Stimulated activated CD8-positive, alpha-beta memory T cell treated with anti-CD3 and anti-CD28 coated beads, Interleukin-7, amount 100 ng/mL, for 48 hours (primary cell): Measurements from ENCODE around the gene CPEB2.

Experiments
- DNase-seq, 2 donors: peaks; one replicate each; pipeline ENCODE4 v3.0.0-alpha.2; 2020; ENCODE audit warnings: low read depth in 1 of 2; ENCODE audit errors: extremely low read depth in 1 of 2

Gene CPEB2

GRCh38 chr4:15109600-15109999, 107.3 kb downstream of the CPEB2 start:
- no peak for DNase-seq

DNA sequence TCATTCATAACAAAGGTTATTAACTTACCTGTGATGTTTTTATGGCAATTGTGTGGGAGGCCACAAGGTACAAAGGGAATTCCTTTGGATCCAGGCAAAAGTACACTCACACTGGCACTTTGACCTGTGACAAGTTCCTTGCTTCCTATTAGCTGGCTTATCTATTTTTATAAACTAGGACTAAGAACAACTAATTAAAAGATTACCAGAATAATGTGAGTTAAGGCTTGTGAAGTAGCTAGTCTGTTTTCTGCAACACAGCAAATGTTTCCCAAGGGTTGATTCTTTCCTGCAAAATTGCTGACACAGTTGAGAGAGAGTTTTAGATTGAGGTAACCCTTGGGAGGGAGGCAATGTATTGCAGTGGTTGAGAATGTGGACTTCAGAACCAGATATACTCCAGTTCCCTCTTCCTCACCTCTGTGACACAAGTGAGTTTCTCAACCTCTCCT, 107.9 kb downstream of the CPEB2 start:
- DNase-seq = no peak

DNA sequence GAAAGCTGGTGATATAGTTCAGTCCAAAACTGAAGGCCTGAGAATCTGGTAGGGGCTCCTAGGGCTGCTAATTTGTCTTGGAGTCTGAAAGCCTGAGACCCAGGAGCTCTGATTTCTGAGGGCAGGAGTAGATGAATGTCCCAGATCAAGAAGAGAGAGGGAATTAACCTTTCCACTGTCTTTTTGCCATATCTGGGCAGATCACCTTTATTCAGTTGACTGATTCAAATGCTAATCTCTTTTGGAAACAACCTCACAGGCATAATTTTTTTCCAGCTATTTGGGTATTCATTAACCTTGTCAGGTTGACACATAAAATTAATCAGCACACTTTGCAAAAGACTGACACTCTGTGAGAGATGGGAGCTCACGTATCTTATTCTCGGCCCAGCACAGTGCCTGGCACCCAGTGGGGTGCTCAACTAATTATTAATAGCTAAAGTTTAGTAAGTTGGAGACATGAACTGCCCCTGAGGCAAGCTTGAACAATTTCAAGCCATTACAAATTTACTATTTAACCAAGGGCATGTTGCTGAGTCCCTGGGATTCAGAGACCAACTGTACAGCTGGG, 114.3 kb downstream of the CPEB2 start:
- no peak for DNase-seq

- no peak for DNase-seq
Measured at GRCh38 chr4:15117270-15117946, 115.1 kb downstream of the CPEB2 start.

DNA sequence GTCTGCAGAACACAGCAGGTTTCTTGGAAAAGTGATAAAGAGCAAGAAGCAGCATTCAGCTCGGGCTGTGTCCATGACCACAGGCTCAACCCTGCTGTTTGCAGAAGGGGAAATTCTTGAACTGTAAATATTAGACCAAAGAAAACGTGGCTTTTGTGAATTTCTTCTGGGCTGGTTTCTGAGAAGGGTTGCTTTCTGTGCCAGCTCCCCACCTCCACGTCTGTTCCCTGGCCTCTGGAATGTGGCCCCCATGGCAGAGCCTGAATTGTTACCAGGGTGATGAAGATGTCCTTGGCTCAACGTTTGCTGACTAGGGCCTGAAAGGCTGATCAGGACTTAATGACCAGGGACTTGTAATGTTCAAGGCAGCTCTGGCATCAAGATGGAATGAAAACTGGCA, 116.0 kb downstream of the CPEB2 start:
- no peak for DNase-seq
